Keratinocyte (primary cell): Measurements from ENCODE around the gene ZNF554. TPM values are rescaled to one million over a fixed set of nuclear protein-coding genes. Genes with fewer than 3 reads are reported as not detected.

Experiments used
- DNase-seq: peaks from one replicate; pipeline ENCODE4 v3.0.0-alpha.2; 2011; ENCODE audit warnings: low read depth, missing footprints, low spot score
- FAIRE-seq: peaks from 2 replicates; lab custom pipeline; 2011; peaks lifted over from hg19 to GRCh38; lab: Jason Lieb, UNC
- H2AFZ ChIP-seq: 2 replicates; pipeline ENCODE4 v1.6.0; 2012; ENCODE audit warnings: low read length, control low read depth, inconsistent platforms; ENCODE audit not compliant: control insufficient read depth
- H3K27ac ChIP-seq: 2 replicates; pipeline ENCODE4 v1.5.1; 2011; ENCODE audit warnings: low read length; ENCODE audit not compliant: control insufficient read depth, insufficient read depth
- H3K27me3 ChIP-seq: 3 replicates; pipeline ENCODE4 v1.6.0; 2011; ENCODE audit warnings: low read length; ENCODE audit not compliant: control insufficient read depth, insufficient read depth; ENCODE audit errors: extremely low read depth
- H3K36me3 ChIP-seq, 2 experiments: 2 replicates in 1 of 2; 3 replicates in 1 of 2; pipeline ENCODE4 v1.5.1; 2011; ENCODE audit warnings: low read length in 2 of 2, mild to moderate bottlenecking in 1 of 2; ENCODE audit not compliant: control insufficient read depth in 2 of 2, insufficient read depth in 2 of 2; ENCODE audit errors: extremely low read depth in 1 of 2
- H3K4me1 ChIP-seq: 3 replicates; pipeline ENCODE4 v1.5.1; 2011; ENCODE audit warnings: low read length; ENCODE audit not compliant: control insufficient read depth, insufficient read depth; ENCODE audit errors: extremely low read depth
- H3K4me2 ChIP-seq: 3 replicates; pipeline ENCODE4 v1.6.0; 2011; ENCODE audit warnings: low read depth, low read length; ENCODE audit not compliant: control insufficient read depth, insufficient read depth; ENCODE audit errors: extremely low read depth
- H3K4me3 ChIP-seq, 3 experiments: fragments of 200-600 bp in 1 of 3; sonication (generic) in 1 of 3; 2 replicates in 2 of 3; 3 replicates in 1 of 3; pipeline ENCODE4 v1.5.1; 2011 to 2016; ENCODE audit warnings: low read length in 3 of 3, mild to moderate bottlenecking in 3 of 3, control low read depth in 2 of 3, inconsistent platforms in 1 of 3, low read depth in 1 of 3, mixed read lengths in 1 of 3, mixed run types in 1 of 3, moderate library complexity in 1 of 3; ENCODE audit not compliant: control insufficient read depth in 2 of 3, insufficient read depth in 2 of 3; ENCODE audit errors: extremely low read depth in 1 of 3
- H3K79me2 ChIP-seq: 2 replicates; pipeline ENCODE4 v1.6.0; 2012; ENCODE audit warnings: low read length; ENCODE audit not compliant: control insufficient read depth, insufficient read depth
- H3K9ac ChIP-seq: 3 replicates; pipeline ENCODE4 v1.6.0; 2011; ENCODE audit warnings: low read length; ENCODE audit not compliant: control insufficient read depth, insufficient read depth; ENCODE audit errors: extremely low read depth
- H3K9me1 ChIP-seq: 3 replicates; pipeline ENCODE4 v1.6.0; 2011; ENCODE audit warnings: low read length; ENCODE audit not compliant: control insufficient read depth, insufficient read depth; ENCODE audit errors: extremely low read depth
- H3K9me3 ChIP-seq: 2 replicates; pipeline ENCODE4 v1.5.1; 2012; ENCODE audit warnings: low read depth, low read length; ENCODE audit not compliant: control insufficient read depth
- H4K20me1 ChIP-seq: 3 replicates; pipeline ENCODE4 v1.6.0; 2011; ENCODE audit warnings: low read length; ENCODE audit not compliant: control insufficient read depth, insufficient read depth; ENCODE audit errors: extremely low read depth
- EZH2 ChIP-seq: IDR thresholded peaks from one replicate; pipeline ENCODE4 v1.6.1; 2012; ENCODE audit warnings: inconsistent platforms, mild to moderate bottlenecking, low read length, moderate library complexity
- dilution Hi-C: fragments of 300-500 bp; cut with MboI; formaldehyde crosslinking; loops from one replicate; pipeline ENCODE4 v1.7.0; 2020; ENCODE audit warnings: low sequenced_read_pairs; ENCODE audit not compliant: extremely low pct_ligation_motif_present
- polyA plus RNA-seq, 5 experiments: library from polyadenylated mRNA; depleted of rRNA in 3 of 5; stranded (reverse) in 3 of 5; stranded (forward) in 1 of 5; unstranded in 1 of 5; fragments of >200 nt; gene quantifications; 1 replicate in 1 of 5; 2 replicates in 3 of 5; 3 replicates in 1 of 5; pipeline versions ENCODE4 v1.2.1 to v1.2.3, GENCODE V29; 2011 to 2012; ENCODE audit warnings: missing spikeins in 2 of 5, low read depth in 1 of 5, low replicate concordance in 1 of 5
- TF ChIP-seq, protein P1 (sequence below), 3 experiments: IDR thresholded peaks in 1 of 3; conservative IDR thresholded peaks in 1 of 3; optimal IDR thresholded peaks in 1 of 3; 2 replicates in 2 of 3; 3 replicates in 1 of 3; pipeline versions ENCODE3 to v1.5.1; 2011; ENCODE audit warnings: low read length in 3 of 3, mild to moderate bottlenecking in 3 of 3, moderate library complexity in 2 of 3, control low read depth in 1 of 3, inconsistent platforms in 1 of 3; ENCODE audit not compliant: insufficient read depth in 2 of 3; ENCODE audit errors: extremely low read depth in 1 of 3

ZNF554 gene
- polyA plus RNA-seq, 1 donor (not counting 4 experiments of a cell fraction or from before 2014, with no cell fraction given), result 2.7 TPM

DNA sequence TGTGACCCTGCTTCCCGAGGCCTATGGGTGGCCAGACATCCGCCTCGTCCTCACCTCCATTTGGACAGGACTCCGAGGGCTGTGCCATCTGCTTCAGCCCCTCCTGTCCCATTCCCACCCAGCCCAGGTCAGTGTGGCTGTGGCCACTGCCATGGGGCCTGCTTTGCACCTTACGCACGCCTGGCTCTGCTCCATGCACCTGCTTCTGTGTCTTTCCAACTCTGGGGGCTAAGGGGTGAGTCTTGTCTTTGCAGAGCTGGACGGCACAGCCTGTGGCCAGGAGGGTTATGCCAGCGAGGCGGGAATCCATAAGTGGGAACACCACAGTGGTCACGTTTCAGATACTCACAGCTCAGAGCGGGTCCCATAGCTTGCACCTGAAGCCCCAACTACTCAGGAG is 5.2 kb upstream of the ZNF554 start:
- FAIRE-seq (no peak), DNase-seq (no peak)
- H3K27ac ChIP-seq, result no peak overlapping the region
- no peaks in the 10 kb centered on the region for H3K9me3 ChIP-seq
- TF ChIP-seq, protein P1, sequence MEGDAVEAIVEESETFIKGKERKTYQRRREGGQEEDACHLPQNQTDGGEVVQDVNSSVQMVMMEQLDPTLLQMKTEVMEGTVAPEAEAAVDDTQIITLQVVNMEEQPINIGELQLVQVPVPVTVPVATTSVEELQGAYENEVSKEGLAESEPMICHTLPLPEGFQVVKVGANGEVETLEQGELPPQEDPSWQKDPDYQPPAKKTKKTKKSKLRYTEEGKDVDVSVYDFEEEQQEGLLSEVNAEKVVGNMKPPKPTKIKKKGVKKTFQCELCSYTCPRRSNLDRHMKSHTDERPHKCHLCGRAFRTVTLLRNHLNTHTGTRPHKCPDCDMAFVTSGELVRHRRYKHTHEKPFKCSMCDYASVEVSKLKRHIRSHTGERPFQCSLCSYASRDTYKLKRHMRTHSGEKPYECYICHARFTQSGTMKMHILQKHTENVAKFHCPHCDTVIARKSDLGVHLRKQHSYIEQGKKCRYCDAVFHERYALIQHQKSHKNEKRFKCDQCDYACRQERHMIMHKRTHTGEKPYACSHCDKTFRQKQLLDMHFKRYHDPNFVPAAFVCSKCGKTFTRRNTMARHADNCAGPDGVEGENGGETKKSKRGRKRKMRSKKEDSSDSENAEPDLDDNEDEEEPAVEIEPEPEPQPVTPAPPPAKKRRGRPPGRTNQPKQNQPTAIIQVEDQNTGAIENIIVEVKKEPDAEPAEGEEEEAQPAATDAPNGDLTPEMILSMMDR (optimal IDR thresholded peaks at IDR 0.05 in 1 of 3, IDR thresholded peaks at IDR 0.05 in 1 of 3, conservative IDR thresholded peaks at IDR 0.05 in 1 of 3; ENCODE audit: extremely low read depth in 1 of 3, insufficient read depth in 2 of 3, low read length in 3 of 3), result no peak
- no peak for TF ChIP-seq EZH2
- no peaks in the 10 kb centered on the region for H3K4me1 ChIP-seq
- no peaks in the 10 kb centered on the region for H4K20me1 ChIP-seq
- no peaks in the 10 kb centered on the region for H3K27me3 ChIP-seq
- H3K4me2 ChIP-seq, result no peak overlapping the region
- no peaks in the 10 kb centered on the region for H3K9me1 ChIP-seq
- H3K79me2 ChIP-seq, result no peaks in the 10 kb centered on the region
- no peak overlapping the region for H3K4me3 ChIP-seq
- H3K36me3 ChIP-seq, result peaks cover 13 to 20% of the 10 kb centered on the region in 2 experiments
- dilution Hi-C loops, result no loop called here
- no peak overlapping the region for H2AFZ ChIP-seq
- no peak overlapping the region for H3K9ac ChIP-seq

DNA sequence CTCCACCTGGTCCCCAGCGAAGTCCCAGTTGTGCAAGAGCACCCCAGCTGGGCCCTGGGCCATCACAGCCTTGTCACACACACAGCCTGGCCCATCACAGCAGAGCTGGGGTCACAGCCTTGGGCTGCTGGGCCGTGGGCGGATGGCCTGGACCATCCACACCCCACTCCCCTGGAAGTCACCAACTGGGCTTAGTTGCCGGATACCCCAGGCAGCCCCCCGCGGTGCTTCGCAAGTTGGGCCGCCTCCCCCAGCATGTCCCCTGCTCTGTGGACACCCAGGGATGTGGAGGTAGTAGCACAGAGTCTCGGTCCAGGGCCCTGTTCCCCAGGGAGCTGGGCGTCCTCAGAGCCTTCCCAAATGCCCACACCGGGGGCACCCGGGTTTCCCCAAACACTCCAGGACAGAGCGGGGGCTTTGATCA is 4.5 kb upstream of the ZNF554 start:
- dilution Hi-C loops, result no loop called here
- Histone ChIP-seq H3K9me3 (no peaks in the 10 kb centered on the region), H3K79me2 (peaks cover 1% of the 10 kb centered on the region), H4K20me1 (no peaks in the 10 kb centered on the region), H3K9ac (no peak overlapping the region), H3K9me1 (no peaks in the 10 kb centered on the region), H3K4me1 (peaks cover under 1% of the 10 kb centered on the region), H3K36me3 (peaks cover 10 to 15% of the 10 kb centered on the region in 2 experiments), H3K4me2 (no peak overlapping the region), H3K27me3 (no peaks in the 10 kb centered on the region), H2AFZ (no peak overlapping the region), H3K27ac (no peak overlapping the region), H3K4me3 (no peak overlapping the region)
- FAIRE-seq (no peak), DNase-seq (no peak)
- TF ChIP-seq, protein P1 (optimal IDR thresholded peaks at IDR 0.05 in 1 of 3, IDR thresholded peaks at IDR 0.05 in 1 of 3, conservative IDR thresholded peaks at IDR 0.05 in 1 of 3; ENCODE audit: extremely low read depth in 1 of 3, insufficient read depth in 2 of 3, low read length in 3 of 3), result no peak
- no peak for TF ChIP-seq EZH2
